Type B pancreatic cell (in vitro differentiated cells): ENCODE results near the gene TDRD3. TPM values are rescaled to one million over a fixed set of nuclear protein-coding genes. Genes with fewer than 3 reads are reported as not detected.

Experiments used
- DNase-seq: peaks from one replicate; pipeline ENCODE4 v3.0.0; 2021; ENCODE audit warnings: mixed read lengths; ENCODE audit not compliant: unreplicated experiment; ENCODE audit errors: extremely low spot score
- H3K27ac Mint-ChIP-seq: 2 replicates; pipeline ENCODE4 v1.8.0; 2021; ENCODE audit warnings: mild to moderate bottlenecking, mixed read lengths
- H3K27me3 Mint-ChIP-seq: 2 replicates; pipeline ENCODE4 v1.8.0; 2021; ENCODE audit warnings: mixed read lengths
- H3K36me3 Mint-ChIP-seq: 2 replicates; pipeline ENCODE4 v1.8.0; 2021; ENCODE audit warnings: mixed read lengths
- H3K4me1 Mint-ChIP-seq: one replicate; pipeline ENCODE4 v1.8.0; 2021; ENCODE audit warnings: mixed read lengths; ENCODE audit not compliant: unreplicated experiment
- H3K4me3 Mint-ChIP-seq: 2 replicates; pipeline ENCODE4 v1.8.0; 2021; ENCODE audit warnings: mild to moderate bottlenecking, mixed read lengths
- H3K9me3 Mint-ChIP-seq: 2 replicates; pipeline ENCODE4 v1.8.0; 2021; ENCODE audit warnings: mixed read lengths
- CTCF ChIP-seq: fragments of 200-600 bp; sonication (generic); conservative IDR thresholded peaks from 2 replicates; pipeline ENCODE4 v1.5.0; 2021; ENCODE audit warnings: antibody characterized with exemption, mild to moderate bottlenecking
- total RNA-seq: library from RNA; stranded (reverse); gene quantifications from 2 replicates; pipeline ENCODE4 v1.2.1, GENCODE V29; 2021; ENCODE audit warnings: low replicate concordance

TDRD3 gene
- total RNA-seq, 1 donor from 2014 or later: 30.1 TPM

- no peaks in the 10 kb centered on the region for H3K9me3 Mint-ChIP-seq
- no peak for TF ChIP-seq CTCF
- H3K27ac Mint-ChIP-seq: no peak overlapping the region
- H3K4me1 Mint-ChIP-seq: no peaks in the 10 kb centered on the region
- peaks cover 31% of the 10 kb centered on the region for H3K36me3 Mint-ChIP-seq
- DNase-seq: no peak
- H3K4me3 Mint-ChIP-seq: no peak overlapping the region
- no peaks in the 10 kb centered on the region for H3K27me3 Mint-ChIP-seq
These were observed 66.8 kb downstream of the TDRD3 start for GRCh38 chr13:60463787-60464186.

DNA sequence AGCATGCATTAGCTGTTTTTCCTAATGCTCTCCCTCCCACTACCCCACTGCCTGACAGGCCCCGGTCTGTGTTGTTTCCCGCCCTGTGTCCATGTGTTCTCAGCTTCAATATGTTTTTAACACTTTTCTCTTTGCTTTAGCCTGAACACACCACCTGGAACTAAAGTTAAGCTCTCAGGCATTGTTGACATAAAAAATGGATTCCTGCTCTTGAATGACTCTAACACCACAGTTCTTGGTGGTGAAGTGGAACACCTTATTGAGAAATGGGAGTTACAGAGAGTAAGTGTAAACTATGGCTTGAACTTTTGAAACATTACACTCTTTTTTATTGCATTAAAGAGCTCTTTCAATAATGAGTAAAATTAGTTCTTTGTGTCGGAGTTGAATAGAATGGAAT, 70.1 kb downstream of the TDRD3 start:
- no peaks in the 10 kb centered on the region for H3K9me3 Mint-ChIP-seq
- H3K27ac Mint-ChIP-seq: no peak overlapping the region
- H3K27me3 Mint-ChIP-seq: no peaks in the 10 kb centered on the region
- H3K36me3 Mint-ChIP-seq: peaks cover 36% of the 10 kb centered on the region
- no peak overlapping the region for H3K4me3 Mint-ChIP-seq
- DNase-seq: no peak
- no peak for TF ChIP-seq CTCF
- no peaks in the 10 kb centered on the region for H3K4me1 Mint-ChIP-seq

DNA sequence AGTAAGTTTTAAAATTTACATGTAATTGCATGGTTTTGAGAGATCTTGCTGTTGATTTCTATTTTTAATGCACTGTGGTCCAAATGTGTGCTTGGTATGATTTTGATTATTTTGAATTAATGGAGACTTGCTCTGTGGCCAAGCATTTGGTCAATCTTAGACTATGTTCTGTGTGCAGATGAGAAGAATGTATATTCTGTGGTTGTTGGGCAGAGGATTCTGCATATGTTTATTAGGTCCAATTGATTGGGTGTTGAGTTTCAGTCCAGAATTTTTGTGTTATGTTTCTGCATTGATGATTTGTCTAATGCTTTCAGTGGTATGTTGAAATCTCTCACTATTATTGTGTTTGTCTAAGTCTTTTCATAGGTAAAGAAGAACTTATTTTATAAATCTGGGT, 82.3 kb downstream of the TDRD3 start:
- no peaks in the 10 kb centered on the region for H3K27me3 Mint-ChIP-seq
- H3K27ac Mint-ChIP-seq: no peak overlapping the region
- H3K4me1 Mint-ChIP-seq: no peaks in the 10 kb centered on the region
- H3K36me3 Mint-ChIP-seq: peaks cover 54% of the 10 kb centered on the region
- peaks cover 14% of the 10 kb centered on the region for H3K9me3 Mint-ChIP-seq
- no peak overlapping the region for H3K4me3 Mint-ChIP-seq
- no peak for DNase-seq
- TF ChIP-seq CTCF: no peak

DNA sequence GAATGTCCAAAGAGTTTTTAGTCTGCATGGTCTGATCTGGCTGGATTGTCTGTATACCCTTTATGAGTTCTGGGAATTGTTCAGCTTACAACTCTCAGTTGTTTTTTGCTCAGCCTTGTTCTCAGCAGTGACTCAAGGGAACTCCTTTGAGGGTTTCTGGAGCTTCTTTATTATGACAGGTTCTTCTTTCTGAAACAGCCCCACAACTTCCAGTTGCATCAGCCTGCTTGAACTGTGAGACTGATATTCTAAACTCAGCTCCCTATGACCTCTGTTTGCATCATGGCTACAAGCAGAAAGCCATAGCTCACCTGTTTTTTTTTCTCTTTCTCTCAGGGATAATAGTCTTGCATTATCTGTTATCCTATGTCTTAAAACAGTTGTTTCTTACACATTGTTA, 85.0 kb downstream of the TDRD3 start:
- Mint-ChIP-seq H3K9me3 (peaks cover 10% of the 10 kb centered on the region), H3K36me3 (peaks cover 46% of the 10 kb centered on the region), H3K4me3 (no peak overlapping the region), H3K4me1 (no peaks in the 10 kb centered on the region), H3K27me3 (no peaks in the 10 kb centered on the region), H3K27ac (no peak overlapping the region)
- TF ChIP-seq CTCF: no peak
- DNase-seq: no peak

GRCh38 chr13:60484865-60485264, 87.8 kb downstream of the TDRD3 start:
- Mint-ChIP-seq H3K9me3 (peaks cover 8% of the 10 kb centered on the region), H3K36me3 (peaks cover 49% of the 10 kb centered on the region), H3K4me3 (no peak overlapping the region), H3K27me3 (no peaks in the 10 kb centered on the region), H3K27ac (no peak overlapping the region), H3K4me1 (no peaks in the 10 kb centered on the region)
- DNase-seq: no peak
- no peak for TF ChIP-seq CTCF

DNA sequence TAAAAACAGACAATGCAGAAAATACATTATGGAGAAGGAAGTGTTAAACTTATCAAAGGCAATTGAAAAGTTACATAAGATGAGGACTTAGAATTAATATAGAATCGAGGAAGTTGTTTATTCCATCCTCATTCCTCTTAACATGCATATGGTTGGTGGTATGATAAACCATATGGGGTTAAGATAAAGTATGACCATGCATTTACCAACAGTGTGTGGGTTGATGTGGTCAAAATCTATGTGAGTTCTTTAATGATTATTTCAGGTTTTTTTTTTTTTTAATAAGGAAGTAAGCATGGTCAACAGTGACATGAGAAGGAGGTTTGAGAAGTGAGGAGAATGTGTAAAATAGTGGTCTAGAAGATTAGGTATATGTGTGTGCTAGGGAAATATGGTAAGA, 94.5 kb downstream of the TDRD3 start:
- H3K9me3 Mint-ChIP-seq: peaks cover 9% of the 10 kb centered on the region
- no peak for TF ChIP-seq CTCF
- H3K4me1 Mint-ChIP-seq: no peaks in the 10 kb centered on the region
- no peak overlapping the region for H3K27ac Mint-ChIP-seq
- no peak for DNase-seq
- peaks cover 42% of the 10 kb centered on the region for H3K36me3 Mint-ChIP-seq
- H3K27me3 Mint-ChIP-seq: no peaks in the 10 kb centered on the region
- no peak overlapping the region for H3K4me3 Mint-ChIP-seq
